DOHH2 (cell line): ENCODE data around the gene SHMT1.
"Not testable (repeated sequence)": the region's sequence is repeated elsewhere in the genome, so short reads cannot be mapped to it uniquely, and the experiment has no call there.

ENCODE experiments used
- H3F3A ChIP-seq: fragments of 200-600 bp; sonication (generic), shearing (Covaris generic); 2 replicates; pipeline ENCODE4 v1.6.0; 2016; ENCODE audit warnings: antibody characterized with exemption, mild to moderate bottlenecking; ENCODE audit not compliant: control insufficient read depth, insufficient read depth
- H3K27ac ChIP-seq: fragments of 200-600 bp; sonication (generic); 2 replicates; pipeline ENCODE4 v1.5.1; 2014; ENCODE audit warnings: low read depth, mild to moderate bottlenecking, low read length, moderate library complexity
- H3K27me3 ChIP-seq: fragments of 200-600 bp; sonication (generic); 2 replicates; pipeline ENCODE4 v1.6.1; 2014; ENCODE audit warnings: mild to moderate bottlenecking, low read length, mixed read lengths; ENCODE audit not compliant: control insufficient read depth
- H3K36me3 ChIP-seq: fragments of 200-600 bp; sonication (generic); 2 replicates; pipeline ENCODE4 v1.6.1; 2014; ENCODE audit warnings: mild to moderate bottlenecking, low read length, moderate library complexity, mixed read lengths; ENCODE audit not compliant: control insufficient read depth
- H3K4me1 ChIP-seq: fragments of 200-600 bp; sonication (generic); 2 replicates; pipeline ENCODE4 v1.6.1; 2014; ENCODE audit warnings: mild to moderate bottlenecking, low read length, mixed read lengths; ENCODE audit not compliant: control insufficient read depth
- H3K4me2 ChIP-seq: fragments of 200-600 bp; sonication (generic); 2 replicates; pipeline ENCODE4 v1.6.0; 2014; ENCODE audit warnings: mild to moderate bottlenecking, low read length, moderate library complexity
- H3K4me3 ChIP-seq: fragments of 200-600 bp; sonication (generic); 2 replicates; pipeline ENCODE4 v1.5.1; 2014; ENCODE audit warnings: mild to moderate bottlenecking, low read length, mixed read lengths
- H3K79me2 ChIP-seq: fragments of 200-600 bp; sonication (generic); 2 replicates; pipeline ENCODE4 v1.6.1; 2014; ENCODE audit warnings: mild to moderate bottlenecking, low read length, mixed read lengths; ENCODE audit not compliant: control insufficient read depth
- H3K9me2 ChIP-seq: fragments of 200-600 bp; sonication (generic); replicated peaks from 2 replicates; pipeline ENCODE4 v1.6.1; 2014; ENCODE audit warnings: mild to moderate bottlenecking, low read length, mixed read lengths; ENCODE audit not compliant: control insufficient read depth
- H3K9me3 ChIP-seq: fragments of 200-600 bp; sonication (generic); 2 replicates; pipeline ENCODE4 v1.6.1; 2014; ENCODE audit warnings: antibody characterized with exemption, low read length, mixed read lengths; ENCODE audit not compliant: control insufficient read depth, insufficient read depth
- H4K20me1 ChIP-seq: fragments of 200-600 bp; sonication (generic); 2 replicates; pipeline ENCODE4 v1.6.0; 2014; ENCODE audit warnings: low read depth, mild to moderate bottlenecking, antibody characterized with exemption, low read length, moderate library complexity; ENCODE audit not compliant: control insufficient read depth, insufficient read depth
- EZH2phosphoT487 ChIP-seq: fragments of 200-600 bp; sonication (generic); IDR thresholded peaks from 2 replicates; pipeline ENCODE4 v1.6.1; 2017; ENCODE audit warnings: borderline replicate concordance, mild to moderate bottlenecking, antibody characterized with exemption, low read length, moderate library complexity, mixed read lengths
- TF ChIP-seq, protein P1 (sequence below): fragments of 200-600 bp; sonication (generic); IDR thresholded peaks from one replicate; pipeline ENCODE4 v1.5.1; 2014; ENCODE audit warnings: antibody characterized with exemption, mild to moderate bottlenecking, low read depth, low read length; ENCODE audit not compliant: poor library complexity, severe bottlenecking

The SHMT1 gene

DNA sequence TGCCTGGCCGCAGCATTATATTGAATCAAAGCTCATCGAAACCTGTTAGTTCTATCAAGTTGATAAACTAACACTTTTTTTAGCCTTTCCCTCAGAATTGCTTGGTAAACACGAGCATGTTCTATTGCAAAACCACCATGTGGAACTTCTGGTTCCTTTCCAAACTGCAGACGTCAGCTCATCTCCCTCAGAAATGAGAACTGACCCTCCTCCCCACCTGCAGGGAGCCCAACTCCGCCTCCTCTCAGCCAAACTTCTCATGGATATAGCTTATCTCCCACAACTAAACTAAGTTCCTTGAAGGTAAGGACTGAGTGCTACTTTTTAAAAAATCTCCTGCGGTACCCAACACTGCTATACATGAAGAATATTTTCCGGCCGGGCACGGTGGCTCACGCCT, 6.7 kb downstream of the SHMT1 start:
- H3K9me2 ChIP-seq: no peaks in the 10 kb centered on the region
- H3K4me2 ChIP-seq: no peak overlapping the region
- no peak overlapping the region for H3K27ac ChIP-seq
- no peaks in the 10 kb centered on the region for H3K9me3 ChIP-seq
- H3K79me2 ChIP-seq: peaks cover 46% of the 10 kb centered on the region
- no peaks in the 10 kb centered on the region for H4K20me1 ChIP-seq
- H3F3A ChIP-seq: no peaks in the 10 kb centered on the region
- H3K4me1 ChIP-seq: peaks cover under 1% of the 10 kb centered on the region
- no peaks in the 10 kb centered on the region for H3K27me3 ChIP-seq
- H3K36me3 ChIP-seq: peaks cover 57% of the 10 kb centered on the region
- H3K4me3 ChIP-seq: no peak overlapping the region
- TF ChIP-seq EZH2phosphoT487: no peak
- TF ChIP-seq, protein P1, sequence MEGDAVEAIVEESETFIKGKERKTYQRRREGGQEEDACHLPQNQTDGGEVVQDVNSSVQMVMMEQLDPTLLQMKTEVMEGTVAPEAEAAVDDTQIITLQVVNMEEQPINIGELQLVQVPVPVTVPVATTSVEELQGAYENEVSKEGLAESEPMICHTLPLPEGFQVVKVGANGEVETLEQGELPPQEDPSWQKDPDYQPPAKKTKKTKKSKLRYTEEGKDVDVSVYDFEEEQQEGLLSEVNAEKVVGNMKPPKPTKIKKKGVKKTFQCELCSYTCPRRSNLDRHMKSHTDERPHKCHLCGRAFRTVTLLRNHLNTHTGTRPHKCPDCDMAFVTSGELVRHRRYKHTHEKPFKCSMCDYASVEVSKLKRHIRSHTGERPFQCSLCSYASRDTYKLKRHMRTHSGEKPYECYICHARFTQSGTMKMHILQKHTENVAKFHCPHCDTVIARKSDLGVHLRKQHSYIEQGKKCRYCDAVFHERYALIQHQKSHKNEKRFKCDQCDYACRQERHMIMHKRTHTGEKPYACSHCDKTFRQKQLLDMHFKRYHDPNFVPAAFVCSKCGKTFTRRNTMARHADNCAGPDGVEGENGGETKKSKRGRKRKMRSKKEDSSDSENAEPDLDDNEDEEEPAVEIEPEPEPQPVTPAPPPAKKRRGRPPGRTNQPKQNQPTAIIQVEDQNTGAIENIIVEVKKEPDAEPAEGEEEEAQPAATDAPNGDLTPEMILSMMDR: no peak

DNA sequence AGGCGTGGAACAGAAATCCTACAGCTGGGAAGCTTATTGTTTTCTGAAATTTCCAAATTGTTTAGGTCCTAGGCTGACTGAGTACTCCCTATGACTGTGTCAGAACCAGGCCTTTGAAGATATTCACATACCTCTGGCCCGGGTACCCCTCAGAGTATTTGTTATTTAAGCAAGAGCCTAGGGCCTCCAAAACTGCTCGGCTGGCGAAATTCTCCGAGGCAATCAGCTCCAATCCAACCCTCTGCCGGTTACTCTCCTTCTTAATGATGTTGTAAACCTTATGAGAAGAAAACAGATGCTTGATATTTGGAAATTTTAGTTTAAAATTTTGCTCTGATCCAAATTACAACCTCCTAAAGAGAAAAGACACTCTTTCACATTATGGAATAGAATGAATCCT, 9.8 kb downstream of the SHMT1 start:
- H3K36me3 ChIP-seq: peaks cover 51% of the 10 kb centered on the region
- H3K27ac ChIP-seq: no peak overlapping the region
- H4K20me1 ChIP-seq: no peaks in the 10 kb centered on the region

GRCh38 chr17:18344021-18344420, 19.3 kb downstream of the SHMT1 start:
- Histone ChIP-seq H3K79me2 (no peaks in the 10 kb centered on the region), H3K9me3 (no peaks in the 10 kb centered on the region), H3K4me3 (no peak overlapping the region), H3K27ac (no peak overlapping the region), H3K27me3 (no peaks in the 10 kb centered on the region), H3F3A (no peaks in the 10 kb centered on the region), H4K20me1 (no peaks in the 10 kb centered on the region), H3K4me2 (no peak overlapping the region), H3K9me2 (no peaks in the 10 kb centered on the region), H3K36me3 (peaks cover 77% of the 10 kb centered on the region), H3K4me1 (no peaks in the 10 kb centered on the region)
- TF ChIP-seq, protein P1: no peak
- no peak for TF ChIP-seq EZH2phosphoT487

More for the DNA sequence above, 9.8 kb downstream of the SHMT1 start:
- no peaks in the 10 kb centered on the region for H3K27me3 ChIP-seq
- no peaks in the 10 kb centered on the region for H3K4me1 ChIP-seq
- H3K9me2 ChIP-seq: no peaks in the 10 kb centered on the region
- peaks cover 18% of the 10 kb centered on the region for H3K79me2 ChIP-seq
- TF ChIP-seq, protein P1: no peak
- TF ChIP-seq EZH2phosphoT487: no peak
- no peaks in the 10 kb centered on the region for H3K9me3 ChIP-seq
- H3K4me3 ChIP-seq: no peak overlapping the region
- no peaks in the 10 kb centered on the region for H3F3A ChIP-seq
- H3K4me2 ChIP-seq: no peak overlapping the region

DNA sequence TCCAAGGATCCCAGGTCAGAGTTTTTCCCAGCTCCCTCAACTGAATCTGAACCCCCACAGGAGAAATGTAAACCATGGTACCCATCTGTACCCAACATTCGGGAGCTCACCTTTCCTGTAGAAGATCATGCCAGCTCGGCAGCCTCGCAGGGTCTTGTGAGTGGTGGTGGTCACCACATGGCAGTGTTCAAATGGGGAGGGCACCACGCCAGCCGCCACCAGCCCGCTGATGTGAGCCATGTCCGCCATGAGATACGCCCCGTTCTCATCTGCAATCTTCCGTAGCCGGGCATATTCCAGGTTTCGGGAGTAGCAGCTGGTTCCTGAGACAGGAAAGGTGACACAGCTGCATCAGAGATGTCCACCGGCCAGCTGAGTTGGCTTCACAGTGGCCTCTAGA, 23.4 kb downstream of the SHMT1 start:
- Histone ChIP-seq H3K79me2 (no peaks in the 10 kb centered on the region), H4K20me1 (no peaks in the 10 kb centered on the region), H3K9me2 (no peaks in the 10 kb centered on the region), H3K9me3 (no peaks in the 10 kb centered on the region), H3K4me2 (no peak overlapping the region), H3K4me1 (no peaks in the 10 kb centered on the region), H3K36me3 (peaks cover 63% of the 10 kb centered on the region), H3K27ac (no peak overlapping the region), H3F3A (no peaks in the 10 kb centered on the region), H3K27me3 (no peaks in the 10 kb centered on the region), H3K4me3 (no peak overlapping the region)
- TF ChIP-seq, protein P1: no peak
- TF ChIP-seq EZH2phosphoT487: no peak

GRCh38 chr17:18338158-18338557, 25.2 kb downstream of the SHMT1 start:
- peaks cover 63% of the 10 kb centered on the region for H3K36me3 ChIP-seq
- H3K27ac ChIP-seq, H3K4me3 ChIP-seq, H3K9me2 ChIP-seq, H3K79me2 ChIP-seq, H3K9me3 ChIP-seq, H3F3A ChIP-seq, H3K4me2 ChIP-seq, H3K27me3 ChIP-seq, H4K20me1 ChIP-seq, H3K4me1 ChIP-seq: not testable (repeated sequence)
